Body of pancreas (tissue), 4 donors: ENCODE data around the gene DACH1.

Experiments
- POLR2A ChIP-seq, 3 donors: fragments of 450-650 bp; IDR thresholded peaks; one replicate each; pipeline ENCODE4 v1.6.1; 2016; ENCODE audit warnings: antibody characterized with exemption in 3 of 3, mild to moderate bottlenecking in 2 of 3
- TF ChIP-seq, protein P1 (sequence below), 7 experiments: fragments of 450-650 bp in 4 of 7; fragments of 200-600 bp in 3 of 7; sonication (generic) in 3 of 7; IDR thresholded peaks; one replicate each; pipeline ENCODE4 v1.5.1; 2016 to 2019; ENCODE audit warnings: antibody characterized with exemption in 7 of 7

- TF ChIP-seq, protein P1, sequence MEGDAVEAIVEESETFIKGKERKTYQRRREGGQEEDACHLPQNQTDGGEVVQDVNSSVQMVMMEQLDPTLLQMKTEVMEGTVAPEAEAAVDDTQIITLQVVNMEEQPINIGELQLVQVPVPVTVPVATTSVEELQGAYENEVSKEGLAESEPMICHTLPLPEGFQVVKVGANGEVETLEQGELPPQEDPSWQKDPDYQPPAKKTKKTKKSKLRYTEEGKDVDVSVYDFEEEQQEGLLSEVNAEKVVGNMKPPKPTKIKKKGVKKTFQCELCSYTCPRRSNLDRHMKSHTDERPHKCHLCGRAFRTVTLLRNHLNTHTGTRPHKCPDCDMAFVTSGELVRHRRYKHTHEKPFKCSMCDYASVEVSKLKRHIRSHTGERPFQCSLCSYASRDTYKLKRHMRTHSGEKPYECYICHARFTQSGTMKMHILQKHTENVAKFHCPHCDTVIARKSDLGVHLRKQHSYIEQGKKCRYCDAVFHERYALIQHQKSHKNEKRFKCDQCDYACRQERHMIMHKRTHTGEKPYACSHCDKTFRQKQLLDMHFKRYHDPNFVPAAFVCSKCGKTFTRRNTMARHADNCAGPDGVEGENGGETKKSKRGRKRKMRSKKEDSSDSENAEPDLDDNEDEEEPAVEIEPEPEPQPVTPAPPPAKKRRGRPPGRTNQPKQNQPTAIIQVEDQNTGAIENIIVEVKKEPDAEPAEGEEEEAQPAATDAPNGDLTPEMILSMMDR (IDR thresholded peaks at IDR 0.05): no peak
- TF ChIP-seq POLR2A (IDR thresholded peaks at IDR 0.05): no peak
Measured at GRCh38 chr13:71786875-71787274, 80.1 kb downstream of the DACH1 start.
